Heart right ventricle (tissue), 16 donors: ENCODE measurements around the gene SCAANT1. TPM values are rescaled to one million over a fixed set of nuclear protein-coding genes. Genes with fewer than 3 reads are reported as not detected.
A peak's percentile ranks its signal among the peaks of the same experiment; 100 is the strongest.

Experiments
- ATAC-seq, 8 donors: fragments of 200-7000 bp; cut with Tn5 transposase; one replicate each; pipeline ENCODE4 v1.9.1; 2020; ENCODE audit warnings: mild to moderate bottlenecking in 8 of 8, moderate library complexity in 8 of 8, moderate number of reproducible peaks in 1 of 8
- DNase-seq, 2 donors: peaks; one replicate each; pipeline ENCODE4 v3.0.0-alpha.2; 2020
- H3K27ac ChIP-seq, 10 donors: fragments of 200-600 bp; sonication (generic) in 2 of 10; one replicate each; pipeline versions ENCODE4 v1.5.0 to v1.8.0; 2020 to 2022; ENCODE audit warnings: mild to moderate bottlenecking in 3 of 10
- H3K27me3 ChIP-seq, 7 donors: fragments of 200-600 bp; one replicate each; pipeline ENCODE4 v1.8.0; 2021 to 2022; ENCODE audit warnings: mild to moderate bottlenecking in 2 of 7
- H3K36me3 ChIP-seq, 9 donors: fragments of 200-600 bp; sonication (generic) in 1 of 9; one replicate each; pipeline versions ENCODE4 v1.5.0 to v1.8.0; 2020 to 2022; ENCODE audit warnings: mild to moderate bottlenecking in 2 of 9
- H3K4me1 ChIP-seq, 9 donors: fragments of 200-600 bp; sonication (generic) in 1 of 9; one replicate each; pipeline versions ENCODE4 v1.5.0 to v1.8.0; 2020 to 2022; ENCODE audit warnings: mild to moderate bottlenecking in 4 of 9
- H3K4me3 ChIP-seq, 10 donors: fragments of 200-600 bp; sonication (generic) in 2 of 10; one replicate each; pipeline versions ENCODE4 v1.5.0 to v1.8.0; 2020 to 2022; ENCODE audit warnings: mild to moderate bottlenecking in 7 of 10, moderate library complexity in 2 of 10
- H3K9me3 ChIP-seq, 11 donors: fragments of 200-600 bp in 10 of 11; sonication (generic) in 2 of 11; one replicate each; pipeline versions ENCODE4 v1.5.0 to v1.8.0; 2013 to 2022; ENCODE audit warnings: mild to moderate bottlenecking in 2 of 11, control low read depth in 1 of 11, moderate library complexity in 1 of 11
- CTCF ChIP-seq, 9 donors: fragments of 200-600 bp; sonication (generic) in 2 of 9; IDR thresholded peaks; one replicate each; pipeline versions ENCODE4 v1.5.0 to v1.8.0; 2021 to 2022; ENCODE audit warnings: antibody characterized with exemption in 9 of 9, mild to moderate bottlenecking in 5 of 9, moderate library complexity in 1 of 9
- WGBS, 2 donors: extraction: QIAGEN DNeasy Blood & Tissue Kit; methylation state at CpG; one replicate each; pipeline ENCODE4 v1.1.7; 2013; ENCODE audit warnings: inconsistent platforms in 1 of 2; 5-methylcytosine and 5-hydroxymethylcytosine counted together
- intact Hi-C, 10 donors: fragments of 100-400 bp; cut with DNase I; formaldehyde crosslinking; loops; one replicate each; pipeline versions ENCODE4 v1.11.1 to v1.14.2; 2022
- polyA plus RNA-seq, 2 donors: library from polyadenylated mRNA; stranded (reverse); fragments of 200-250 nt; gene quantifications; one replicate each; pipeline ENCODE4 v1.2.3, GENCODE V29; 2013
- total RNA-seq, 10 donors: library from RNA; stranded (reverse); fragmentation: NEBNext Ultra II Directional in 3 of 10; extraction: Animal tissue kit (Norgen Biotek cat#: 25700) in 3 of 10; gene quantifications; one replicate each; pipeline versions ENCODE4 v1.2.1 to v1.2.4, GENCODE V29; 2021 to 2023
- donor health status: Arrhythmogenic right ventricular cardiomyopathy.
- donor health status: ischemic (EF 13 %, LVEDD 7.1; RV severe dilation, severe dysfunction).
- donor health status: healthy with polysubstance abuse.
- donor health status: DM: no; HTN: yes; CAD: no.
- donor health status: DM: no; HTN: no; CAD: no.
- donor health status: ischemic (EF 25% LVEDD 6.9; RV normal size, moderate dysfunction).
- donor health status: ischemic (EF 25% LVEDD 5.7; RV mildly dilated, moderate dysfunction).
- donor health status: healthy.
- donor health status: DM: yes; HTN: yes; CAD: no.
- donor health status: Ischemic cardiomyopathy.
- donor health status: ischemic (EF 35%, LVEDD 5.7; RV mildly dilated, moderate dysfunction).
- donor health status: nonischemic (EF 11% LVEDD 7.7; RV severe dilation, severe dysfunction).
- donor health status: DM: yes; HTN: yes; CAD: no.
- donor health status: PGD.
- donor health status: ischemic (EF 29% LVEDD 5.4; RV normal size, mild dysfunction).
- donor health status: nonischemic (EF 23%, LVEDD 6.1; RV moderate dilation, normal function).

SCAANT1 gene
- total and polyA plus RNA-seq, 12 donors: not detected

- peak overlapping the region in 1 of 10 donors; percentile 60 for H3K27ac ChIP-seq
- 73 to 74% methylated on average over 10 of the region's 10 CpGs for WGBS, 2 donors
- peaks cover 0 to 81% (median 24%) of the 10 kb centered on the region in 9 donors for H3K4me1 ChIP-seq
- intact Hi-C loops: no loop called here
- H3K9me3 ChIP-seq: no peaks in the 10 kb centered on the region
- TF ChIP-seq CTCF (IDR thresholded peaks at IDR 0.05): no peak
- H3K36me3 ChIP-seq: peaks cover 0 to 52% (median 3%) of the 10 kb centered on the region in 9 donors
- DNase-seq (no peak), ATAC-seq (no peak)
- no peak overlapping the region for H3K4me3 ChIP-seq
- H3K27me3 ChIP-seq: no peaks in the 10 kb centered on the region
Measured at GRCh38 chr3:63927422-63928280, 15.5 kb upstream of the SCAANT1 start.

- intact Hi-C loops: no loop called here
- Histone ChIP-seq H3K36me3 (peaks cover 0 to 59% (median 4%) of the 10 kb centered on the region in 9 donors), H3K9me3 (no peaks in the 10 kb centered on the region), H3K4me1 (peaks cover 0 to 79% (median 11%) of the 10 kb centered on the region in 9 donors), H3K27me3 (no peaks in the 10 kb centered on the region), H3K27ac (no peak overlapping the region), H3K4me3 (no peak overlapping the region)
- DNase-seq (no peak), ATAC-seq (no peak)
- no peak for TF ChIP-seq CTCF (IDR thresholded peaks at IDR 0.05)
- 98% methylated on average over 4 of the region's 4 CpGs for WGBS, 2 donors
Measured at GRCh38 chr3:63926309-63926708, 14.1 kb upstream of the SCAANT1 start.

GRCh38 chr3:63922491-63923199 is 10.5 kb upstream of the SCAANT1 start:
- intact Hi-C loops: no loop called here
- TF ChIP-seq CTCF (IDR thresholded peaks at IDR 0.05): no peak
- Histone ChIP-seq H3K4me1 (peaks cover 0 to 72% (median 7%) of the 10 kb centered on the region in 9 donors), H3K9me3 (no peaks in the 10 kb centered on the region), H3K4me3 (no peak overlapping the region), H3K36me3 (peaks cover 0 to 82% (median 4%) of the 10 kb centered on the region in 9 donors), H3K27me3 (no peaks in the 10 kb centered on the region), H3K27ac (peak overlapping the region in 1 of 10 donors; percentile 29)
- 84 to 91% methylated on average over 2 of the region's 2 CpGs for WGBS, 2 donors
- DNase-seq: no peak
- ATAC-seq: no peak

GRCh38 chr3:63921741-63922482 is 9.7 kb upstream of the SCAANT1 start:
- ATAC-seq (peak in 2 of 8 donors; percentile 31 to 33), DNase-seq (no peak)
- 89 to 93% methylated on average over 6 of the region's 6 CpGs for WGBS, 2 donors

More at GRCh38 chr3:63921741-63922482, 9.7 kb upstream of the SCAANT1 start:
- Histone ChIP-seq H3K4me1 (peaks cover 0 to 64% (median under 1%) of the 10 kb centered on the region in 9 donors), H3K4me3 (no peak overlapping the region), H3K27me3 (no peaks in the 10 kb centered on the region), H3K9me3 (no peaks in the 10 kb centered on the region), H3K36me3 (peaks cover 0 to 85% (median 4%) of the 10 kb centered on the region in 9 donors), H3K27ac (peak overlapping the region in 1 of 10 donors; percentile 29)
- no peak for TF ChIP-seq CTCF (IDR thresholded peaks at IDR 0.05)
- intact Hi-C loops: no loop called here
